Mammary epithelial cell (primary cell): ENCODE data around the gene ADGRD2.

Source experiments
- CTCF ChIP-seq, 2 donors: IDR thresholded peaks in 1 of 2; conservative IDR thresholded peaks in 1 of 2; 2 replicates each; pipeline ENCODE4 v1.5.1; 2011 to 2012; ENCODE audit warnings: inconsistent platforms in 2 of 2, low read length in 2 of 2, mild to moderate bottlenecking in 2 of 2, control low read depth in 1 of 2, low read depth in 1 of 2; ENCODE audit not compliant: insufficient read depth in 1 of 2; ENCODE audit errors: extremely low read depth in 1 of 2
- EZH2 ChIP-seq: IDR thresholded peaks from 2 replicates; pipeline ENCODE4 v1.6.1; 2012; ENCODE audit warnings: low read length, inconsistent platforms, borderline replicate concordance

DNA sequence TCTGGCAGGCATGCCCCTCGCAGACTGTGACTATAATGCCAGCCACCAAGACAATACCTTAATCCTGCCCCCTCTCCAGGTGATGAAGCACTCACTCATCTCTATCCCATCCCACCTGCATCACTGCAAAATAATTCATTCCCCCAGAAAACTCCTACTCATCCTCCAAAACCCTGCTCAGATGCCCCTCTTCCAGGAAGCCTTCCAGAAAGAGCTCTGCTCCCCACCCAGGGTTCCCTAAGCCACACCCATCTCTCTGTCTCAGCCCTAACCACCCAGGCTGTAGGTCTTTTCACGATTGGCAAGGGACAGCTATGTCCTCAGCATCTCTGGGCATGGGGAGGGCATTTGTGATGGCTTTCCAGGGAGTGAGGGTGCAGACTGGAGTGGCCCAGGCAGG, 39.8 kb downstream of the ADGRD2 start:
- TF ChIP-seq CTCF (conservative IDR thresholded peaks at IDR 0.05 in 1 of 2, IDR thresholded peaks at IDR 0.05 in 1 of 2; ENCODE audit: extremely low read depth in 1 of 2, insufficient read depth in 1 of 2, low read depth in 1 of 2, low read length in 2 of 2) (no peak), EZH2 (no peak)
